ENCODE measurements around the gene ELF4. TPM values are rescaled to one million over a fixed set of nuclear protein-coding genes. Genes with fewer than 3 reads are reported as not detected.
A peak's percentile ranks its signal among the peaks of the same experiment; 100 is the strongest.

Gene ELF4
- polyA plus RNA-seq, 2 donors = 3.7 to 6.7 TPM

DNA sequence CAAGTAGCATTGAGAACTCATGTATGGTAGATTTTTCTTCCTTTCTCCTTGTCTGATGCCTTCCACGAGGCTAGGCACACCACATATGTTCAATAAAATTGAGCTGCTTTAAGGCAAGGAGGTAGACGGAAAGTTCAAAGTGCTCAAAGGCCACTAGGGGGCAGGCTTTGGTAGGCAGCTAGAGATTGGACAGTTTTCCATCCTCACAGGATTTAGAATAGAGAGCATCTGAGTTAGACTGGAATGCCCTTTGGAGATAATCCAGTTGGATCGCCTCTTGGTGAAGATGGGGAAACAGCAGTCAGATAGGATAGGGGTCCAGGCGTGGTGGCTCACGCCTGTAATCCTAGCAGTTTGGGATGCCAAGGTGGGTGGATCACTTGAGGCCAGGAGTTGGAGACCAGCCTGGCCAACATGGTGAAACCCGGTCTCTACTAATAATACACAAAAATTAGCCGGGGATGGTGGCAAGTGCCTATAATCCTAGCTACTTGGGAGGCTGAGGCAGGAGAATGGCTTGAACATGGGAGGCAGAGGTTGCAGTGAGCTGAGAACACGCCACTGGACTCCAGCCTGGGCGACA is 30.4 kb downstream of the ELF4 start:
- Histone ChIP-seq H3K27me3 (ENCODE audit: control insufficient read depth in 1 of 2, insufficient read depth in 2 of 2, low read length in 2 of 2) (no peaks in the 10 kb centered on the region), H3K4me1 (ENCODE audit: control insufficient read depth in 2 of 2, insufficient read depth in 2 of 2, low read length in 1 of 2) (peaks cover 0 to 2% of the 10 kb centered on the region in 2 donors), H3K9me3 (ENCODE audit: control insufficient read depth in 2 of 2, insufficient read depth in 1 of 2, low read depth in 1 of 2, low read length in 1 of 2) (no peaks in the 10 kb centered on the region), H3K36me3 (ENCODE audit: control insufficient read depth in 2 of 2, insufficient read depth in 2 of 2, low read length in 1 of 2) (peaks cover 0 to 5% of the 10 kb centered on the region in 2 donors), H3K27ac (ENCODE audit: low read depth in 2 of 2, low read length in 1 of 2) (no peak overlapping the region), H3K4me3 (ENCODE audit: low read depth in 1 of 2, low read length in 2 of 2) (no peak overlapping the region)
- 36 to 41% methylated on average over 9 of the region's 9 CpGs for WGBS, 2 donors

DNA sequence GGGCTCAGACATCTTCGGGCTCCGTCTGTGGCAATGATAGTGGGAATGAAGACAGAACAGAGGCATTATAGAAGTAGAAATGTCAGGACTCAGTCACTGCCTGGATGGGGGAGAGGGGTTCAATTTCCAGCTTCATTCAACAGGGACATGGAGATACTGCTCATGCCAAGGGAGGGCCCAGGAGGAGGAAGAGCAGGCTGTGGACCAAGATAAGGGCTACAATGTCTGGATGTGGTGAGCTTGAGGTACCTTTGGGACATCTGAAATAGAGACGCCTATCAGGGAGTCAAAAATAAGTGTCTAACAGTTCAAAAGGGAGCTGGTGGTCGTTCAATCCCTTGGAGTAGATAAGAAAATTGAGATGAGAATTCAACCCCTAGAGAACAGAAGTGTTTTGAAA is 34.5 kb downstream of the ELF4 start:
- Histone ChIP-seq H3K4me3 (ENCODE audit: low read depth in 1 of 2, low read length in 2 of 2) (no peak overlapping the region), H3K27me3 (ENCODE audit: control insufficient read depth in 1 of 2, insufficient read depth in 2 of 2, low read length in 2 of 2) (no peaks in the 10 kb centered on the region), H3K4me1 (ENCODE audit: control insufficient read depth in 2 of 2, insufficient read depth in 2 of 2, low read length in 1 of 2) (no peaks in the 10 kb centered on the region), H3K36me3 (ENCODE audit: control insufficient read depth in 2 of 2, insufficient read depth in 2 of 2, low read length in 1 of 2) (peaks cover 0 to 13% of the 10 kb centered on the region in 2 donors), H3K9me3 (ENCODE audit: control insufficient read depth in 2 of 2, insufficient read depth in 1 of 2, low read depth in 1 of 2, low read length in 1 of 2) (no peaks in the 10 kb centered on the region), H3K27ac (ENCODE audit: low read depth in 2 of 2, low read length in 1 of 2) (no peak overlapping the region)
- WGBS, 2 donors = 85 to 92% methylated on average over 4 of the region's 4 CpGs

DNA sequence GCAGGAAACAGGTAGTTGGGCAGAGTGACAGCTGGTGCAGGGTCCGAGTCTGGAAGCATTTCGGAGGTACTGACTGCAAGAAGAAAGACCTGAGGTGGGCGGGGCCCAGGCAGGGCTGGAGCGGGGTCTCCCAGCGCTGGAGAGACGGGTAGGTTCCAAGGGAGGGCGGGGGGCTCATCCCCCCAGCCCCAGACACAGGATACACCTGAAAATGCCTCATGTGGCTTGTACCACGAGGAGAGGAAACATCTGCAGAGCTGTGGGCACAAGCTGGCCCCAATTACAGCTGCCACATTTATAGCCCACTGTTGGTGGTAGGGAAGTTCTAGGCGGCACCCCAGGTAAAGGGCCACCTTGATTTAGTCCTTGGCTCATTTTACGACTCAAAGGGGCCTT is 38.0 kb downstream of the ELF4 start:
- H3K4me1 ChIP-seq (ENCODE audit: control insufficient read depth in 2 of 2, insufficient read depth in 2 of 2, low read length in 1 of 2) = no peaks in the 10 kb centered on the region
- H3K4me3 ChIP-seq (ENCODE audit: low read depth in 1 of 2, low read length in 2 of 2) = no peak overlapping the region
- H3K9me3 ChIP-seq (ENCODE audit: control insufficient read depth in 2 of 2, insufficient read depth in 1 of 2, low read depth in 1 of 2, low read length in 1 of 2) = no peaks in the 10 kb centered on the region
- WGBS, 2 donors = 75 to 89% methylated on average over 10 of the region's 10 CpGs
- H3K36me3 ChIP-seq (ENCODE audit: control insufficient read depth in 2 of 2, insufficient read depth in 2 of 2, low read length in 1 of 2) = peaks cover 0 to 17% of the 10 kb centered on the region in 2 donors
- no peaks in the 10 kb centered on the region for H3K27me3 ChIP-seq (ENCODE audit: control insufficient read depth in 1 of 2, insufficient read depth in 2 of 2, low read length in 2 of 2)
- no peak overlapping the region for H3K27ac ChIP-seq (ENCODE audit: low read depth in 2 of 2, low read length in 1 of 2)

DNA sequence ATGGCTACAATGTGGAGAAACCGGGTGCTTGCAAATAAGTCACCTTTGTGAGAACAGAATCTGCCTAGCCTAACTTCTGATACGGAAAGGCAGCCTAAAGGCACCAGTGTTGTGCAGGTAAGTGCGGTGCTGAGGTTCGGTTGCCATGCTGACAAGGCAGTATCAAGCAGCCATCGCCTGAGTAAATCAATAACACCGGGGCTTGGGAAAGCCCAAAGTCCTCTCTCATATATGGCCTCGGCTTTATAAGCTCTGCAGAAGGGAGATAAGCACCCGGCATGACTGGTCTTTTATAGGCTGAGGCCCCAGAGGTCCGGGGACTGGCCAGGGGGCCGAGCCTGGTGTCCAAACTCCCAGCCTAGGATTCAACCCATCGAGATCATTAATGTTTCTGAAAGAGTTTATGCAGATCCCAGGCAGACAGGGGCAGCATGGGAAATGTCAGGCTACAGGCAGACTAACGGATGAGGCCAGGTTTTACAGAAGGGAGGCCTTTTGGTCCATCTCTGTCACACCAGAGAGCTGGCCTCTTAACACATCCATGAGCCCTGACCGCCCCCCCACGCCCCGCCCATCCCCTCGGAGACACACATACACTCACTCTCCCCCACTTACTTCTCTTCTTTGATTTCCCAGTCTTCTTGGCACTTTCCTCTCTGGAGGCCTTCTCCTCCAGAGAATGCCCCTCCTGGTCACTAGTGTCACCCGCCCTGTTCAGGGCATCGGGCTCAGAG is 38.5 kb downstream of the ELF4 start:
- no peak overlapping the region for H3K27ac ChIP-seq (ENCODE audit: low read depth in 2 of 2, low read length in 1 of 2)
- no peaks in the 10 kb centered on the region for H3K4me1 ChIP-seq (ENCODE audit: control insufficient read depth in 2 of 2, insufficient read depth in 2 of 2, low read length in 1 of 2)
- WGBS, 2 donors = 62 to 85% methylated on average over 18 of the region's 18 CpGs
- no peaks in the 10 kb centered on the region for H3K9me3 ChIP-seq (ENCODE audit: control insufficient read depth in 2 of 2, insufficient read depth in 1 of 2, low read depth in 1 of 2, low read length in 1 of 2)
- no peak overlapping the region for H3K4me3 ChIP-seq (ENCODE audit: low read depth in 1 of 2, low read length in 2 of 2)
- H3K36me3 ChIP-seq (ENCODE audit: control insufficient read depth in 2 of 2, insufficient read depth in 2 of 2, low read length in 1 of 2) = peaks cover 0 to 20% of the 10 kb centered on the region in 2 donors
- no peaks in the 10 kb centered on the region for H3K27me3 ChIP-seq (ENCODE audit: control insufficient read depth in 1 of 2, insufficient read depth in 2 of 2, low read length in 2 of 2)

DNA sequence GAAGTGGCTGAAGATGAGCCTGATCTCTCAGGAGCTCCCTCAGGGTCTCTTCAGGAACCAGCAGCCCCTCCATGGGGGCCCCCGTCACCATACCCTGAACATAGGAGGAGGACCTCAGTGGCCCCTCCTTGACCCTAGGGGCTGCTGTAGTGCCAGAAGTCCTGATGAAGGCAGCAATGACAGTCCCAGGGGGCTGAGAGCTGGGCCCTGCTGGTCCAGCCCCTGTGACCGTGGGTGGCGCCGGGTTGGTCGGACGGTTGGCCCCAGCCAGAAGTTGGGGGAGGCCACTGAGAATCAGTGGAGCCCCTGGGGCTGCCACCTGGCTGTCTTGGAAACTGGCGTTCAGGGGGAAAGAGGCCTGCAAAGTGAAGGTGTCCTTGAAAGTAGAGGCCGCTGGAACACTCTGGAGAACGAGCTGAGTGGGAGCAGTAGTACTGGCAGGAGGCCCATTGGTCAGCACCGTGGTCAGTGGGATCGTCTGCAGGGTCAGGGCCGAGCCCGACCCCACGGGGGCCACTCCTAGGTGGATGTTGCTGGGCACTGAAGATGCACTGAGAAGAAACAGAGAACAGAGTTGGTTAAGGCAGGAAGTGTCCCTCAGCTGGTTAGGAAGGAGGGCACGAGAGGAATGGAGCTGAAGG is 43.2 kb downstream of the ELF4 start:
- no peak overlapping the region for H3K4me3 ChIP-seq (ENCODE audit: low read depth in 1 of 2, low read length in 2 of 2)
- H3K36me3 ChIP-seq (ENCODE audit: control insufficient read depth in 2 of 2, insufficient read depth in 2 of 2, low read length in 1 of 2) = peaks cover 0 to 15% of the 10 kb centered on the region in 2 donors
- 85 to 89% methylated on average over 15 of the region's 15 CpGs for WGBS, 2 donors
- H3K4me1 ChIP-seq (ENCODE audit: control insufficient read depth in 2 of 2, insufficient read depth in 2 of 2, low read length in 1 of 2) = no peaks in the 10 kb centered on the region
- no peaks in the 10 kb centered on the region for H3K27me3 ChIP-seq (ENCODE audit: control insufficient read depth in 1 of 2, insufficient read depth in 2 of 2, low read length in 2 of 2)
- no peak overlapping the region for H3K27ac ChIP-seq (ENCODE audit: low read depth in 2 of 2, low read length in 1 of 2)
- H3K9me3 ChIP-seq (ENCODE audit: control insufficient read depth in 2 of 2, insufficient read depth in 1 of 2, low read depth in 1 of 2, low read length in 1 of 2) = no peaks in the 10 kb centered on the region

DNA sequence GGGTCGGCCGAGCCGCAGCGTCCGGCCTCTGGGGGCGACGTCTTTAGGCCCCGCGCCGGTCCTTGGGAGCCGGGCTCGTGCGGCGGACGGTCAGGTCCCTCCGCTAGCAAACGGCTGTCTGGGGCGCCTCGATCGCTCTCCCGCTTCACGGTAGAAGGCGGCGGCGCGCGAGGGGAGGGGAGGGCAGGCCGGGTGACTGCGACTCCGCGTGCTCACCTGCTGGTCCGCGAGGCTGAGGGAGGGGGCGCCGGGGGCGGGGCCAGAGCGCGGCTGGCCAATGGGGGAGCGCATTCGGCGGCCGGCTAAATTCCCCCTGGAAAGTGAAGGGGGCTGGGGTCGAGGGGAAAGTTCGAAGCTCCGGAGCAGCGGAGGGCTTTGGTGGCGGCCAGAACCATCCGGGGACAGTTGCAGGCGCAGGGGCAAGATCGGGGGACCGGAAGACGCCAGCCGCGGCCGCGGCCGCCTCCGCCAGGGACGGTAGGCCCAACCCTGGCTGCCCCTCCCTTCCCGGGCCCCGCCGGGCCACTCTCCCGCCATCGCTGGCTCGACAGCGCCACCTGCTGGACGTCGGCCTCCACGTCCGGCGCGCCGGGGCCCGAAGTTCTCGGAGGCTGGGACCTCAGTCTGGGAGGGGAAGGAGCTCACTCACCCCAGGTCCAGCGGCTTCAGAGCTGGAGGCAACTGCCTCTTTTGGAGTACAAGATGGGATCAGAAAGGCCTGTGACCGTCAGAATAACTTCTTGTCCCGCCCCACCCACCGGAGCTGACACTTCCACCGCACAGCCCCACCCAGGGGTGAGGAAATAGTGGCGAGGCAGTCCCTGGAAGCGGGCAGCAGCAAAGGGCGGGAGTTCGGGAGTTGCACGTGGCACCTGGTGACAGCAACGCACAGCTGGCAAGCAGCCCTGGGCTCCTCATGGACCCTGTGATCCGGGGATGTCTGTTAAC is 49.9 kb downstream of the ELF4 start:
- Histone ChIP-seq H3K36me3 (ENCODE audit: control insufficient read depth in 2 of 2, insufficient read depth in 2 of 2, low read length in 1 of 2) (no peaks in the 10 kb centered on the region), H3K27ac (ENCODE audit: low read depth in 2 of 2, low read length in 1 of 2) (peak overlapping the region in 1 of 2 donors; percentile 34), H3K9me3 (ENCODE audit: control insufficient read depth in 2 of 2, insufficient read depth in 1 of 2, low read depth in 1 of 2, low read length in 1 of 2) (no peaks in the 10 kb centered on the region), H3K27me3 (ENCODE audit: control insufficient read depth in 1 of 2, insufficient read depth in 2 of 2, low read length in 2 of 2) (no peaks in the 10 kb centered on the region), H3K4me3 (ENCODE audit: low read depth in 1 of 2, low read length in 2 of 2) (peak overlapping the region; percentile 46 to 57), H3K4me1 (ENCODE audit: control insufficient read depth in 2 of 2, insufficient read depth in 2 of 2, low read length in 1 of 2) (no peaks in the 10 kb centered on the region)
- 1 to 31% methylated on average over 48 to 87 of the region's 87 CpGs for WGBS, 2 donors

DNA sequence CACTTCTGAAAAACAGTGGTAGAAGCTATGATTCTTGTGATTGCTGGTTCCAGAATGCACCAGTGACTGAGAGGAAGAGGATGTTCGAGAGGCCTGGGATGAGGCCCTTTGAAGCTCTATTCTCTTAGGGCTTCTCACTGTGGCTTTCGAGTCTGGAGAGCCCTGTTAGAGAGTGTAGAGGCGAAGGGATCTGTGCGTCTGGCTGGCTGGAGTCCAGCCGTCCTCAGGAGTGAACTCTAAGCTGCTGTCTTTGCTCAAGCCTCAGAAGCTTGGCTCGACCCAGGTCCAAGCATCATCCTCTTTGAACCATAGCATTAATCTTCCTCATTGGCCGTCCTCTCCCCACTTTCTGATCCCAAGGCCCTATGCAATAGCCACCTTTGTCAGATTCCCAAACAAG is 51.6 kb downstream of the ELF4 start:
- WGBS, 2 donors = 67 to 83% methylated on average over 7 of the region's 7 CpGs
- Histone ChIP-seq H3K4me1 (ENCODE audit: control insufficient read depth in 2 of 2, insufficient read depth in 2 of 2, low read length in 1 of 2) (no peaks in the 10 kb centered on the region), H3K27me3 (ENCODE audit: control insufficient read depth in 1 of 2, insufficient read depth in 2 of 2, low read length in 2 of 2) (no peaks in the 10 kb centered on the region), H3K36me3 (ENCODE audit: control insufficient read depth in 2 of 2, insufficient read depth in 2 of 2, low read length in 1 of 2) (no peaks in the 10 kb centered on the region), H3K4me3 (ENCODE audit: low read depth in 1 of 2, low read length in 2 of 2) (no peak overlapping the region), H3K9me3 (ENCODE audit: control insufficient read depth in 2 of 2, insufficient read depth in 1 of 2, low read depth in 1 of 2, low read length in 1 of 2) (no peaks in the 10 kb centered on the region), H3K27ac (ENCODE audit: low read depth in 2 of 2, low read length in 1 of 2) (no peak overlapping the region)

DNA sequence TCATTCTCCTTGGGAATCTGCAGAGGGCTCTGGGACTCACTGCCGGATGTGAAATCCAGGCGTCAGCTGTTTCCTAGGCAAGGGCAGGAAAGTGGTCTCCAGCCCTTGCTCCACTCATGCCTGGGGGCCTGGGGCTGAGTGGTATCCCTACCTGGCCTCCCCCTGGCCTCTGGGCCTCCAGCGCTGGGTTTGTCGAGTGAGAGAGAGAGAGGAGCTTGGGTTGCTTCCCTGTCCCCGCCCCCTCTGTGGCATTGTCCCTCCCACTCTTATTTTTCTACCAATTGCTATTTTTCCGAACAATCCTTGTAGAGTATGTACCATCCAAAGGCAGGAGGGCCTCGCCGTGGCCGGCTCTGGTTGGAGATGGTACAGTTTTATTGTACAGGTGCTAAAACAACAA is 53.1 kb downstream of the ELF4 start:
- Histone ChIP-seq H3K4me1 (ENCODE audit: control insufficient read depth in 2 of 2, insufficient read depth in 2 of 2, low read length in 1 of 2) (no peaks in the 10 kb centered on the region), H3K27me3 (ENCODE audit: control insufficient read depth in 1 of 2, insufficient read depth in 2 of 2, low read length in 2 of 2) (no peaks in the 10 kb centered on the region), H3K36me3 (ENCODE audit: control insufficient read depth in 2 of 2, insufficient read depth in 2 of 2, low read length in 1 of 2) (peaks cover 0 to 2% of the 10 kb centered on the region in 2 donors), H3K9me3 (ENCODE audit: control insufficient read depth in 2 of 2, insufficient read depth in 1 of 2, low read depth in 1 of 2, low read length in 1 of 2) (no peaks in the 10 kb centered on the region), H3K4me3 (ENCODE audit: low read depth in 1 of 2, low read length in 2 of 2) (no peak overlapping the region), H3K27ac (ENCODE audit: low read depth in 2 of 2, low read length in 1 of 2) (no peak overlapping the region)
- WGBS, 2 donors = 81 to 85% methylated on average over 8 to 9 of the region's 9 CpGs

DNA sequence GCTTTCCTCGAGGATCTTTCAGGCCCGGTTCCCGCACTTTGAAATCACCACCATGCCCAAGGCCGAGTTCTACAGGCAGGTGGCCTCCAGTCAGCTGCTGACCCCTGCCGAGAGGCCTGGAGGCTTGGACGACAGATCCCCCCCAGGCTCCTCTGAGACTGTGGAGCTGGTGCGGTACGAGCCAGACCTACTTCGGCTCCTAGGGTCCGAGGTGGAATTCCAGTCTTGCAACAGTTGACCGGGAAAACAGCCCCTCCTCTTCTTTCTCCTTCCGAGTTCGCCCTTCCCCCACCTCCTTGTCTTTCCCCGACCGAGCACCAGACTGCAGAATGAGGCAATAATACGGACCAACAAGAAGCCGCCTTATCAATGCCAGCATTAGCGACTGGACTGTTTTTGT is 54.4 kb downstream of the ELF4 start:
- 80 to 84% methylated on average over 18 of the region's 18 CpGs for WGBS, 2 donors
- Histone ChIP-seq H3K4me1 (ENCODE audit: control insufficient read depth in 2 of 2, insufficient read depth in 2 of 2, low read length in 1 of 2) (no peaks in the 10 kb centered on the region), H3K9me3 (ENCODE audit: control insufficient read depth in 2 of 2, insufficient read depth in 1 of 2, low read depth in 1 of 2, low read length in 1 of 2) (no peaks in the 10 kb centered on the region), H3K4me3 (ENCODE audit: low read depth in 1 of 2, low read length in 2 of 2) (no peak overlapping the region), H3K27ac (ENCODE audit: low read depth in 2 of 2, low read length in 1 of 2) (no peak overlapping the region), H3K27me3 (ENCODE audit: control insufficient read depth in 1 of 2, insufficient read depth in 2 of 2, low read length in 2 of 2) (no peaks in the 10 kb centered on the region), H3K36me3 (ENCODE audit: control insufficient read depth in 2 of 2, insufficient read depth in 2 of 2, low read length in 1 of 2) (peaks cover 0 to 6% of the 10 kb centered on the region in 2 donors)
